Measurements from ENCODE around the gene NPAS3.

The NPAS3 gene

GRCh38 chr14:33809396-33809981 is 870.8 kb downstream of the NPAS3 start:
- in situ Hi-C loops (cut with MboI; ENCODE audit: low sequenced_read_pairs) = no loop called here
- Histone ChIP-seq H3K4me1 (no peaks in the 10 kb centered on the region), H3K9me3 (no peaks in the 10 kb centered on the region), H3K27me3 (ENCODE audit: low read depth) (no peaks in the 10 kb centered on the region), H3K36me3 (replicated peaks) (no peaks in the 10 kb centered on the region), H3K4me3 (no peak overlapping the region)
- DNase-seq (ENCODE audit: low spot score in 2 of 2) = no peak

- Histone ChIP-seq H3K4me1 (no peaks in the 10 kb centered on the region), H3K4me3 (no peak overlapping the region), H3K9me3 (no peaks in the 10 kb centered on the region), H3K36me3 (replicated peaks) (no peaks in the 10 kb centered on the region), H3K27me3 (ENCODE audit: low read depth) (no peaks in the 10 kb centered on the region)
- in situ Hi-C loops (cut with MboI; ENCODE audit: low sequenced_read_pairs) = no loop called here
- no peak for DNase-seq (ENCODE audit: low spot score in 2 of 2)
Measured at GRCh38 chr14:33810308-33810707, 871.6 kb downstream of the NPAS3 start.

- no peaks in the 10 kb centered on the region for H3K4me1 ChIP-seq
- no peaks in the 10 kb centered on the region for H3K36me3 ChIP-seq (replicated peaks)
- DNase-seq (ENCODE audit: low spot score in 2 of 2) = no peak
- no peaks in the 10 kb centered on the region for H3K27me3 ChIP-seq (ENCODE audit: low read depth)
- H3K4me3 ChIP-seq = no peak overlapping the region
- in situ Hi-C loops (cut with MboI; ENCODE audit: low sequenced_read_pairs) = no loop called here
- no peaks in the 10 kb centered on the region for H3K9me3 ChIP-seq
Measured at GRCh38 chr14:33811721-33812120, 873.0 kb downstream of the NPAS3 start.

- DNase-seq (ENCODE audit: low spot score in 2 of 2) = no peak
- in situ Hi-C loops (cut with MboI; ENCODE audit: low sequenced_read_pairs) = no loop called here
Measured at GRCh38 chr14:33812181-33812580, 873.5 kb downstream of the NPAS3 start.

GRCh38 chr14:33812601-33813000 is 873.9 kb downstream of the NPAS3 start:
- H3K27me3 ChIP-seq (ENCODE audit: low read depth) = no peaks in the 10 kb centered on the region
- H3K36me3 ChIP-seq (replicated peaks) = no peaks in the 10 kb centered on the region
- H3K4me1 ChIP-seq = no peaks in the 10 kb centered on the region
- no peak overlapping the region for H3K4me3 ChIP-seq
- in situ Hi-C loops (cut with MboI; ENCODE audit: low sequenced_read_pairs) = no loop called here
- no peak for DNase-seq (ENCODE audit: low spot score in 2 of 2)
- no peaks in the 10 kb centered on the region for H3K9me3 ChIP-seq

More at GRCh38 chr14:33812181-33812580, 873.5 kb downstream of the NPAS3 start:
- no peaks in the 10 kb centered on the region for H3K36me3 ChIP-seq (replicated peaks)
- no peaks in the 10 kb centered on the region for H3K27me3 ChIP-seq (ENCODE audit: low read depth)
- no peak overlapping the region for H3K4me3 ChIP-seq
- no peaks in the 10 kb centered on the region for H3K9me3 ChIP-seq
- H3K4me1 ChIP-seq = no peaks in the 10 kb centered on the region

- no peak for DNase-seq (ENCODE audit: low spot score in 2 of 2)
- no peaks in the 10 kb centered on the region for H3K36me3 ChIP-seq (replicated peaks)
- H3K9me3 ChIP-seq = no peaks in the 10 kb centered on the region
- no peaks in the 10 kb centered on the region for H3K27me3 ChIP-seq (ENCODE audit: low read depth)
- H3K4me3 ChIP-seq = no peak overlapping the region
- H3K4me1 ChIP-seq = no peaks in the 10 kb centered on the region
- in situ Hi-C loops (cut with MboI; ENCODE audit: low sequenced_read_pairs) = no loop called here
Measured at GRCh38 chr14:33814010-33814409, 875.3 kb downstream of the NPAS3 start.

GRCh38 chr14:33833706-33834465 is 895.2 kb downstream of the NPAS3 start:
- H3K27me3 ChIP-seq (ENCODE audit: low read depth) = no peaks in the 10 kb centered on the region
- H3K36me3 ChIP-seq (replicated peaks) = no peaks in the 10 kb centered on the region
- H3K4me3 ChIP-seq = no peak overlapping the region
- in situ Hi-C loops (cut with MboI; ENCODE audit: low sequenced_read_pairs) = loop anchor here (10.0 kb wide), 1 partner anchor 471 kb away; no protein-coding TSS in a partner anchor
- no peak for DNase-seq (ENCODE audit: low spot score in 2 of 2)
- 0 out of 2 replicates have a peak, but pooled peaks cover 4% of the 10 kb centered on the region for H3K4me1 ChIP-seq
- no peaks in the 10 kb centered on the region for H3K9me3 ChIP-seq

GRCh38 chr14:33834466-33835260 is 896.0 kb downstream of the NPAS3 start:
- H3K4me1 ChIP-seq = 0 out of 2 replicates have a peak, but pooled peaks cover 4% of the 10 kb centered on the region
- no peak for DNase-seq (ENCODE audit: low spot score in 2 of 2)
- in situ Hi-C loops (cut with MboI; ENCODE audit: low sequenced_read_pairs) = loop anchor here (10.0 kb wide), 1 partner anchor 470 kb away; no protein-coding TSS in a partner anchor

GRCh38 chr14:33835261-33835655 is 896.6 kb downstream of the NPAS3 start:
- in situ Hi-C loops (cut with MboI; ENCODE audit: low sequenced_read_pairs) = loop anchor here (10.0 kb wide), 1 partner anchor 470 kb away; no protein-coding TSS in a partner anchor
- peaks cover 7% of the 10 kb centered on the region; the same call in 1 of the 2 replicates for H3K4me1 ChIP-seq
- no peak for DNase-seq (ENCODE audit: low spot score in 2 of 2)
- H3K4me3 ChIP-seq = no peak overlapping the region
- no peaks in the 10 kb centered on the region for H3K9me3 ChIP-seq
- H3K27me3 ChIP-seq (ENCODE audit: low read depth) = no peaks in the 10 kb centered on the region
- H3K36me3 ChIP-seq (replicated peaks) = no peaks in the 10 kb centered on the region

More at GRCh38 chr14:33834466-33835260, 896.0 kb downstream of the NPAS3 start:
- H3K27me3 ChIP-seq (ENCODE audit: low read depth) = no peaks in the 10 kb centered on the region
- H3K4me3 ChIP-seq = no peak overlapping the region
- H3K9me3 ChIP-seq = no peaks in the 10 kb centered on the region
- H3K36me3 ChIP-seq (replicated peaks) = no peaks in the 10 kb centered on the region

- peaks cover 7% of the 10 kb centered on the region; the same call in 1 of the 2 replicates for H3K4me1 ChIP-seq
- no peak for DNase-seq (ENCODE audit: low spot score in 2 of 2)
- H3K9me3 ChIP-seq = no peaks in the 10 kb centered on the region
- no peak overlapping the region for H3K4me3 ChIP-seq
- H3K36me3 ChIP-seq (replicated peaks) = no peaks in the 10 kb centered on the region
- in situ Hi-C loops (cut with MboI; ENCODE audit: low sequenced_read_pairs) = loop anchor here (10.0 kb wide), 1 partner anchor 469 kb away; no protein-coding TSS in a partner anchor
- no peaks in the 10 kb centered on the region for H3K27me3 ChIP-seq (ENCODE audit: low read depth)
Measured at GRCh38 chr14:33835677-33836076, 897.0 kb downstream of the NPAS3 start.

- Histone ChIP-seq H3K9me3 (no peaks in the 10 kb centered on the region), H3K36me3 (replicated peaks) (no peaks in the 10 kb centered on the region), H3K27me3 (ENCODE audit: low read depth) (no peaks in the 10 kb centered on the region), H3K4me3 (no peak overlapping the region), H3K4me1 (peaks cover 7% of the 10 kb centered on the region; the same call in 1 of the 2 replicates)
- DNase-seq (ENCODE audit: low spot score in 2 of 2) = no peak
- in situ Hi-C loops (cut with MboI; ENCODE audit: low sequenced_read_pairs) = loop anchor here (10.0 kb wide), 1 partner anchor 468 kb away; no protein-coding TSS in a partner anchor
Measured at GRCh38 chr14:33836203-33836899, 897.7 kb downstream of the NPAS3 start.

- Histone ChIP-seq H3K9me3 (no peaks in the 10 kb centered on the region), H3K4me3 (no peak overlapping the region), H3K36me3 (replicated peaks) (no peaks in the 10 kb centered on the region), H3K4me1 (peaks cover 10% of the 10 kb centered on the region), H3K27me3 (ENCODE audit: low read depth) (no peaks in the 10 kb centered on the region)
- in situ Hi-C loops (cut with MboI; ENCODE audit: low sequenced_read_pairs) = loop anchor here (10.0 kb wide), 1 partner anchor 468 kb away; no protein-coding TSS in a partner anchor
- no peak for DNase-seq (ENCODE audit: low spot score in 2 of 2)
Measured at GRCh38 chr14:33836900-33837577, 898.4 kb downstream of the NPAS3 start.

Data from HAP-1 (cell line).